GM18507 (cell line): Measurements from ENCODE around the gene NSG1.

Source experiments
- DNase-seq: peaks from one replicate; pipeline ENCODE4 v3.0.0; 2011; ENCODE audit warnings: low read depth; ENCODE audit not compliant: insufficient read length; ENCODE audit errors: extremely low spot score
- FAIRE-seq: peaks from 2 replicates; lab custom pipeline; 2011; peaks lifted over from hg19 to GRCh38; lab: Jason Lieb, UNC

Gene NSG1

DNA sequence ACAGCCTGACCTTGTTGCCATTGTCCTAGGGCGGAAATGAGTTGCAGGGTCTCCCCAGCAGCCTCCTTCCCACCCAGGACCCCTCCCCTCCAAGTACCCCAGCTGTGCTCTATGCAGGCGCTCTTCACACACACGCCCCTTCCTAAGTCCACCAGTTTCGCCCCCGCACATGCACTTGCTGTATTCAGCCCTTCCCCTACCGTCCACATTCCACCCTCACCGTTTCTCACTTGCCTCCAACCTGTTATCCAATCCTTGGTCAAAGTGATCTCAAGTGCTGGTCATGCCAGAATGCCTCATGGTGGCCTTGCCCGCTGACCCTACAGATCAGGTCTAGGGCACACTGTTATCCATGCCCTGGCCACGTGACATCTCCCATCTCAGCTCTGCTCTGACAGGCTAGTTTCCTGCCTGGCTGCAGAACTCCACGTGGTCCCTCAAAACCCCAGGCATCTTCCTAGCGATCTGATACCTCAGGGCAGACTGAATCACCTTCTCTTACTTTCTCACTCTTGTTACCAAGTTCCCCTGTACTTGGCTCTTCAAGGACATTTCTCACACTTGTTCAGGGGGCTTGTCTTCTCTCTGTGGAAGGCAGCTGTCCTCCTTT, 39.7 kb downstream of the NSG1 start:
- DNase-seq: no peak
- FAIRE-seq: no peak

DNA sequence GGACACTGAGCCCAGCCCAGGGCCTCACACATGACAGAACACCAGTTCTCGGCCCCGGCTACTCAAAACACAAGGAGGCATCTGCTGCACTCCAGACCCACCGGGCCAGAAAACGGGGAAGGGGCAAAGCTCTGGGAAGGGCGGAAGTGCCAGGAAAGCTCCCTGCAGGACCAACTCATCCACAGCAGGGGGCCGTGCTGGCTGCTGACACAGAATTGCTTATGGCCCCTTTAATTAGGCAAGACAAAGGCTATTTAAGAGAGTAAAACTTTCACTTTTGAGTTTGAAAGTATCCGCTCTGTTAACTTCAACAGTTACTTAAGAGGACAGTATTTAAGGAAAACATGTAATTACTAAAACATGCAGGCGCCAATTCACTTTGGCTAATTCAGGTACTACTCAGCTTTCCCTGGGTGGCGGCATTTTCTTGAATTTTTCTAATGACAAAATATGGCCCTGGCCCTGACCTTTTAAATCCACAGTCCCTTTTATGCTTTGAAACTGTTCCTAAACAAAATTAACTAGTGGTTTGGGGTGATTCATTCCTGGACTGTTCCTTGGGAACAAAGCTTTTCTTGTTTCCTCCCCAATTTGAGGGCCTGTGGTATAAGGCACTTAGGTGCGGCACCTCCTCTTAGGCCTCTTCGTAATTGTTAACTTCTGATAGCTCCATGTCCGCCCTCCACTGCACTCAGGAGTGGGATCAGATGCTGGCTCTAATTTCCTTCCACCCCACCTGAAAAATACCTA, 40.4 kb downstream of the NSG1 start:
- no peak for DNase-seq

DNA sequence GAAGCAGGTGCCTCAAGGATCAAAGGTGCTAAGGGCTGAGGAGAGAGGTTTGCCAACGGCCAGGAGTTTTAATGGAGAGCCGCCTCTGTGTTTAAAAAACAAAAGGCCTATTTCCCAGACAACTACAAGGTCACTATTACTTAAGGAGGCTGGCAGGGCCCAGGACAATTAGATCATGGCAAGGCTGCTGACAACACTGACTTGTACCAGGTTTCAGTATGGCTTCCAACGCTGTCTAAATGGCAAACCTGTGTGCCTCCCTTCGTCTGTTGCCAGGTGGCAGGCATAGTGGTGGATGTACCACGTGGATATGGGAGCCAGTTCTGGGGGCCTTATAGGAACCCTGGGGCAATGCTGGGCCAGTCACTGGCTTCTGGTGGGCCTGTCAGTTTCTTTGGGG, 41.0 kb downstream of the NSG1 start:
- FAIRE-seq: no peak

More for the DNA sequence above, 40.4 kb downstream of the NSG1 start:
- no peak for FAIRE-seq

DNA sequence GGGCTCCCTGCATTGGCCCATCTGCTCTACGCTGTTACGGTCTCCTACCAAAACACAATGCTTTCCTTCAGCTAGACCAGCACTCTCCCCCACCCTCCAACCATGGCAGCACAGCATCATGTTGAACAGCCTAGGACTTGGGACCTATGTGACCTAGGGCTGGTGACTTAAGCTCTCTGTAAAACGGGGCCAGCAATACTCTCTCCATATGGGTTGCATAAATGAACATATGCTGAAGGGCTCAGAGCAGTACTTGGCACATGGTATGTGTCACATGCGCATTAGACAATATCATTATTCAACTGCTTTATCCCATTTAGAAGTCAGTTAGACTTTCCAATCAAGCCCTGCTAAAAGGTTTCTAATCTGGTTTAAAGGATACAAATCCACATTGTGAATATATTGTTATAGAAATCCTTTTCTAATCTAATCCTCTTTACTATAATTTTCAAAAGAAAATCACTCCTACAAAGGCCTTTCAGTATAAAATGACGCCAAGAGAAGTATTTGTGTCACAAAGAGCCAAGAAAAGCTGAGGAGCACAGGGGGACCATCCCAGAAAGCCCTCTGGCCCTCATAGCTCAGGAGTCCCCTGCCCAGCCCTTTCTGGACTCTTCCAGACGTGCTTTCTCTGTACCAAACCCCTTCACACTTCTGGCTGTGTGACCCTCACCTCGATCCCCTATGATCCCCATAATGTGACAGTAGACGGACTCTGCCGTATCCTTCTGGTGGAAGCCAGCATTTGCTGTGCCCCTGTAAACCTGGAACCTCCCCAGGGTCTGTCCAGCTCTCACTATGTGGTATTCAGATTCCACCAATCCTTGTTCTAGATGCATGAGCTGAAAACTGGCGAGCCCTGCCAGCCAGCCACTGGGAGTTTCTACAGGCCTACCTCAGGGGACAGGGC, 42.3 kb downstream of the NSG1 start:
- FAIRE-seq (no peak), DNase-seq (no peak)

More for the DNA sequence above, 41.0 kb downstream of the NSG1 start:
- DNase-seq: no peak

DNA sequence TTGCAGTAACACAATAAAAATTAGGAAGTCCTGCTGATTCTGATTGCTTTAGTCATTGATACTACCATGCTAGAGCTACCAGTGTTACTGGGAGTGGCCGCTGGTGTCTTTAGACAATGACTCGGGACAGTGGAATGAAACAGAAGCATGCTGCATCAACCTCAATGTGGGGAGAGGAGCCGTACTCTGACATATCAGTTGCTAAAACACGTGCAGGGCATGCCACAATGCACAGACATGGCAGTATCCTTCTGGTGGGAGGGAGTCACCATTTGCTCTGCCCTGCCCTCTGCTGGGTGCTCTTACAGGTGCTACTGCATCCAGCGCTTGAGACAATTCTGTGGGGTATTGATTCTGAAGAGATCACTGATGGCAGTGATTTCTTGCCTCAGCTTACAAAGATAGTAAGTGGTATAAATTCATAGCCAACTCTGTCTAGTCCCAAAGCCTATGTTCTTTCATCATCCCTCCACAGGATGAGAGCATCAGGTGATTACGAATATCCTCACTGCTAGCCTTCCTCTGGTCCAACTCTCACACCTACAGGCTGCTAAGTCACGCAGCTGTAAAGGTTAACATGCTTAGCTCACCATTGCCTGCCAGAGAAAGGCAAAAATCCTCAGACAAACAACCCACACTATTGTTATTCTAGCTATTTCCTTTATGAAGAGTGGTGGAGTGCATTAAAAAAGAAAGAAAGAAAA, 43.7 kb downstream of the NSG1 start:
- DNase-seq: peak; percentile 26
- FAIRE-seq: peak; percentile 74

DNA sequence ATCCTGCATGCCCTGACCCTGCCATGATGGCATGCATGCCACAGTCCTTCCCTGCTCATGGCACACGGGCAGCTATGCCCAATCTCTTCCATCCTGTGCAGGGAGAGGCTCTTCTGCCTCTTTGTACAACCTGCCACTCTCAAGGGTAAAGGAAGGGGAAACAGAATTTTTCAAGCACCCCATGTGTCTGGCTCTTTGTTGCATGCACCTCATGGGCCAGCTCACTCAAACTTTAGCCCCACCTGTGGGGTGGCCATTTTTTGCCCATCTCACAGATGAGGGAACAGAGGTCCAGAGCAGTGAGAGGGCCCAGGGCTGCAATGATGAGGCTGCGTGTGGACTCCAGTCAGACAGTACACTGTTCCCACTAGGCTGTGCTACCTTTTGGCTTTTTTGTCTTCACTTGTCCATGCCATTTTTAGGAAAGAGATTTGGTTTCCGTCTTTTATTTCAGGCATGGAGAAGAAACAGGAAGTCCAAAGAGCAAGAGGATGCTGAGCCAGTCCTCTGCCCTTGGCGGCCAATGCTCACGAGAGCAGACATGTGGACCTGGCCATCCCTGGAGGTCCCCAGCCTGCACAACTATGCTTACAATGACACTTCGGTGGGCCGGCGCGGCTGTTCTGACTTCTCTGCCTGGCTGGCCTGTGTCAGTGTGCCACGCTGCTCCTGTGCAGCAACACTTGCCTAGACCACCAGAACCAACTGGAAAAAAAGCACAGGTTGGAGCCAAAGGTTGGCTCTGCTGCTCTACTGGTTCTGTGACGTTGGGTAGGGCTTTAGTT, 45.6 kb downstream of the NSG1 start:
- DNase-seq (no peak), FAIRE-seq (no peak)

DNA sequence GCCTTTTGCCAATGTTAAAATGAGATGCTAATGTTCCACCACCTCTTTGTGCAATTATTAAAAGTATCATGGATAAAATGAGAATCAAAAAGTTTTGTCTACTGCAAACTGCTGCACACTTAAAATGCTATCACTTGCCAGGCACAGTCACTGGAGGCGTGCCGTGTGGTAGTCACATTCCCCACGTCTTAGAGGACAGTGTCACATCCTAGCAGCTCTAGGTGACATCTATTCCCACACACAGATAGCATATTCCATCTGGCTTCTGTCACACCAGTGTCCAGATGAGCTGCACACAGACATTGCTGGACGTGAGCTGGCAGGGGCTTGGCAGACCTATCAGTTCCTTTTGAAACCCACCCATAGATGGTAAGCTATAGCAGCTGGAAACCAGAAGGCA, 47.0 kb downstream of the NSG1 start:
- FAIRE-seq: no peak

DNA sequence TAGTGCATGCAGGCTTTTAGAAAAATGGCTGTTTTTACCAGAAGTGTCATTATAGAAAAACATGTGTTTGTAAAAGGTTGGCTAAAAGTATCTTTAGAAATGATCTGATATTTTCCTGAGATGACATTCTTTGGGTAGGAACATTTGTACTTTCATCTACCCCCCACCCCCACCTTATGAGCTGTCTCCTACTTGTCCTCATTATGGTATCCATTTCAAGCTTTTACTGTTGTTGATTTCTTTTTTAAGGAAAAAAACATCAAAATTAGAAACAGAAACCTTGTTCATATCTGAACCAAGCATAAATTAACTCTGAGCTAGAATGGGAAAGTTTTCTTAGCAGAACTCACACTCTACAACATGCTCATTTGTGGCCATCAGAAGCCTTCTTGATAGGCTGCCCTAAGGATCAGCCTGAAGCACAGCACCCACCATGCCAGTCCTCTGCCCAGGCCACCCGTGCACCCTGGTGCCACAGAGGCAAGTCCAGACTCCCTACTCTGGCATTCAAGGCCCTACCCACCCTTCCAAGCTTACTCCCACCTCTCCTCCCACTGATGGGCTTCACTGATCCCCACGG, 49.4 kb downstream of the NSG1 start:
- DNase-seq (no peak), FAIRE-seq (no peak)

More for the DNA sequence above, 47.0 kb downstream of the NSG1 start:
- DNase-seq: no peak

DNA sequence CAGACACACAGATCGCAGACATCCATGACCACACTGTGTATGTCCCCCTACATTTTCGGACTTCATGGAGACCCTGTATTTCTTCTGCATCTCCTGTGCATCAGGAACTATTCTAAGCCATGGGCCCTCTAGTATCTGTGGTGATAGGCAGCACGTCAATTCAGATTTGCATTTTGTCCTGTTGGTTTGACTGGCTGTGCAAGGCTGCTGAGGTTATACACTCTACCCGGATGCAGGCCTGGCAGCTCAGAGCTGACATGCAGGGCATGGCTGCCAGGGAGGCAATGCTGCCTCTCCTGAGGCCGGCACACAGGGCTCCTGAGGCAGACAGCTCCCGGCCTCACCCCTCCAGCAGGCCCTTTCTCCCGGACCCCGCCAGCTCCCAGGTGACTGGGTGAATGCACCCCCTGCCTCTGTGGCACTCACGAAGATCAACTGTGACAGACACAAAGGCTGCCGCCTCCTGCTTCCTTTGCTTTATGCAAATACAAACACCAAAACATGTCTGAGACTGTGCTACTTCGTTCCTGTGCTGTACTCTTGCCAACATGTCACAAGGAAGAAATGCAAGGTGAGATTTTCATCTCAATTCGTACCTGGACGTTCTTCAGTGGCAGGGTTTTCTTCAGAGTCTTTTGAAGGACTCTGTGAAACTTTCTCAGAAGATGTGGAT, 51.0 kb downstream of the NSG1 start:
- FAIRE-seq (no peak), DNase-seq (no peak)

DNA sequence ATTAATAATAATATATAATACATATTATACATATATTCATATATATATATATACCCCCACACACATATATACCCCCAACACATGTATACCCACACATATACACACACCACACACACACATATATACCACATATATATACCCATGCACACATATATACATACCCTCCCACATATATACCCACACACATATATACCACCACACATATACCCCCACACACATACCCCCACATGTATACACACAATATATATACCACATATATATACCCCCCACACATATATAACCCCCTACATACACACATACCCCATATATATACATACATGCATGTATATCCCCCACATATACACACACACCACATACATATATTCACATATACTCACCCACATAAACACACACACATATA, 52.0 kb downstream of the NSG1 start:
- no peak for DNase-seq
- no peak for FAIRE-seq

DNA sequence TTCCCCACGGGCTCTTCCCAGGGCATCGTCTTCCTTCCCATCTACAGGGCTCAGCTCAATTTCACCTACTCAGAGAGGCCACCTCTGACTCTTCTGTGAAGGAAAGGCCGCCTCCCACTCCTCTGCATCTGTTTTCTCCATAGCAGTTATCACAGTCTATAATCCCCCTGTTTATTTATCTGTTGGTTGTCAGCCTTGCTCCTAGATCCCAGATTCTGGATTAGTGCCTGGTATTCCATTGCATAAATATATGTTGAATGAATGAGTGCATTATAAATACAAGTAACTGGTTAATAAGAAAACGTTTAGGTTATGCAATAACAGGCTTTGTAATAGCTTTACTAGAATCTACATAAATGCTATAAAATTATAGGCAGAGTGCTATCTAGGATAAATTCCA, 52.9 kb downstream of the NSG1 start:
- DNase-seq: no peak
- FAIRE-seq: no peak

DNA sequence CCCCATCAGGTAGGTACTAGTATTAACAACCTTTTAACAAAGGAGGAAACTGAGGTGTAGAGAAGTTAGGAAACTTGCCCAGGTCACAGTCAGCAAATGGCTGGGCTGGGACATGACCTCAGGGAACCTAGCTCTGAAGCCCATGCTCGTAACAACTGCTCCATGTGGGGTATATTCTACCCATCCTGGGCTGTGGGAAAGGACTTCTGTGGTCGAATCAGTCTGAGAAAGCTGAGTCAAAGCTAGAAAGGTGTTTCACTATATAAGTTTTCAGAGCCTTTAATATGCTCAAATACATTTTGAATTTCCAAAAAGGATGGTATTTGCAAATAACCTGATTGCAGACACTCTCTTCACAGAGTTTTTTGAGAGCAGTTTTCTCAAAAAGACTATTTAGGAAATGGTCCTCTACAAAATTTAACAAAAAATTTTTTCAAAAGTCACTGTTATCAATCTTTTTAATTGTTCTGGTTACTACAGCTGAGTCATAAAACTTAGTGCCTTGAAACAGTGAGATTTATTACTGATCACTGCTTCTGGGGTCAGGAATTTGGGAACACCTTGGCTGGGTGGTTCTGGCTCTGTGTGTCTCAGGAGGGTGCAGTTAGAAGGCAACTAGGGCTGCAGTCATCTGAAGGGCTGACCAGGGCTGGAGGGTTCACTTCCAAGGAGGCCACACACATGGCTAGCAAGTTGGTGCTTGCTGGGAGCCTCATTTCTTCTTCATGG, 53.6 kb downstream of the NSG1 start:
- DNase-seq: no peak
- peak; percentile 56 for FAIRE-seq

DNA sequence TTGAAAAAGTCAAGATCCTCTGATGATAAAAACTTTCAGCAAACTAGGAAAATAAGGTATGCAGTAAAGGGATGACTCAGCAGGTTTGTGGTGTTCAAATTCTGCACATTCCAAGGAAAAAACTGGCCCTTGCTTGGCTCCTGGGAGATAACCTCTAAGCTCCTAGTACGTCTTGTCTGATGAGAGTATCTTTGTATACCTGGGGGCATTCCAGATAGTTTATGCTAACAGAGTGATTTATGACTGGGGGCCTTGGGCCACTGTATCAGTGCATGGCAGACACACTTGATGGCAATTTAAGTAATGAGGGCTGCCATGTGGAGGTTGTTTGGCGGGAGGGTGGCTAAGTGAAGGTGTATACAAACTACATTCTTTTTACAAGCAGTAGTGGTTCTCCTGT, 56.9 kb downstream of the NSG1 start:
- FAIRE-seq: no peak
- DNase-seq: no peak

DNA sequence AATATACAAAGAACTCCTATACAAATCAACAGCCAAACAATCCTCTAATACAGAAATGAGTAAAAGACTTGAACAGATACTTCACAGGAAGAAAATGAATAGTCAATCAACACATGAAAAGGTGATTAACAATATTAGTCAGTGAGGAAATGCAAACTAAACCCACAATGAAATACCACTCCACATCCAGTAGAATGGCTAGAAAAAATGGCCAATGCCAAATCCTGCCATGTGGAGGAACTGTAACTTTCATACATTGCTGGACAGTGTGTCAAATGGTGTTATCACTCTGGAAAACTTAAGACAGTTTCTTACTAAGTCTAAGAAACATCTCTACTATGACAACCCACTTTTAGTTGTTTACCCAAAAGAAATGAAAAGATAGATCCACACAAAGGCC, 59.5 kb downstream of the NSG1 start:
- DNase-seq: no peak
- no peak for FAIRE-seq

DNA sequence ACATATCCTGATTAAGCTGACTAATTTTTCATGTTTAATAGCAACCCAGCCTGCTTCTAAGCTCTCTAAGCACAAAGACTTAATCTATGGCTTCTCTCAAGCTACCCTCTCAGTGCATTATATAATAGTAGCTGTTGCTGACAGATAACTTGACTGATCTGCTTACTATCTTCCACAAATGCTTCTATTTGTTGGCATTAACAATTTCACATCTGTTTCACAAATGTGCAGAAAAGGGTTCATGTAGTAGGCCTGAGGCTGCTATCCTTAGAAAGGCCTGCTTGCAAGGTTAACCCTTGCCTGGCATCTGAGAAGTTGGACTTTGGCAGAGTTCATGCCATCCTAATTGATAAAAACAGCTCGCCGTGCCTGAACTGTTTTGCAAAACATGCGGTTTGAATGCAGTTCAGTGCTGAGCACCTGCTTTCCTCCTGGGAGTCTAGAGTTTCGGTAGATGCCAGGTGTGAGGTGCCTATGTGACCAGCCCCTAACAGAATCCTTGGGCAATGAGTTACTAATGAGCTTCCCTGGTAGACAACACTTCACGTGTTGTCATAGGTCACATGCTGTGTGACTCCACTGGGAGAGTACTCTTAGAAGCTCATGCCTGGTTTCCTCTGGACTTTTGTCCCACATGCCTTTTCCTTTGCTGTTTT, 68.4 kb downstream of the NSG1 start:
- FAIRE-seq (peak; percentile 84), DNase-seq (no peak)

DNA sequence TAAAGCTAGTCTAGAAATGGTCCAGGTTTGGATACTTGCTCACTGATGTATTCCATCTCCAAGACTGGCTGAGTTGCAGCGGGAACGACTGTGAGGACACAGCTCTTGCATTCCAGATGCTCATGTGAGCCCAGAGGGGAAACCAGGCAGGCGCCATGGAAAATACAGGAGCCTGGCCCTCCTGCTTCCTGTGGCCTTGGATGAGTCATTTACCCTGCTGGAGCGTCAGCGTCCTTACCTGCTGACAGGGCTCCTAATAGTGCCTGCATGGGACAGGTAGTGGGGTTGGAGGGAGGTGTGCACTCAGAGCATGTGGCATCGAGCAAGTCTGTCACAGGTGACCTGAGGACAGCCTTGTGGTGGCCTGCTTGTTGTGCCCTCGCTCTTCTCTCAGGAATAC, 69.4 kb downstream of the NSG1 start:
- DNase-seq (no peak), FAIRE-seq (no peak)
